C4-2B (cell line): ENCODE results near the gene RNF225.

Experiments used
- ZFX ChIP-seq: fragments of 450-650 bp; IDR thresholded peaks from 2 replicates; pipeline ENCODE4 v1.6.1; 2017
- TF ChIP-seq, protein P1 (sequence below): fragments of 450-650 bp; conservative IDR thresholded peaks from 2 replicates; pipeline ENCODE4 v1.5.1; 2017; ENCODE audit warnings: mild to moderate bottlenecking

DNA sequence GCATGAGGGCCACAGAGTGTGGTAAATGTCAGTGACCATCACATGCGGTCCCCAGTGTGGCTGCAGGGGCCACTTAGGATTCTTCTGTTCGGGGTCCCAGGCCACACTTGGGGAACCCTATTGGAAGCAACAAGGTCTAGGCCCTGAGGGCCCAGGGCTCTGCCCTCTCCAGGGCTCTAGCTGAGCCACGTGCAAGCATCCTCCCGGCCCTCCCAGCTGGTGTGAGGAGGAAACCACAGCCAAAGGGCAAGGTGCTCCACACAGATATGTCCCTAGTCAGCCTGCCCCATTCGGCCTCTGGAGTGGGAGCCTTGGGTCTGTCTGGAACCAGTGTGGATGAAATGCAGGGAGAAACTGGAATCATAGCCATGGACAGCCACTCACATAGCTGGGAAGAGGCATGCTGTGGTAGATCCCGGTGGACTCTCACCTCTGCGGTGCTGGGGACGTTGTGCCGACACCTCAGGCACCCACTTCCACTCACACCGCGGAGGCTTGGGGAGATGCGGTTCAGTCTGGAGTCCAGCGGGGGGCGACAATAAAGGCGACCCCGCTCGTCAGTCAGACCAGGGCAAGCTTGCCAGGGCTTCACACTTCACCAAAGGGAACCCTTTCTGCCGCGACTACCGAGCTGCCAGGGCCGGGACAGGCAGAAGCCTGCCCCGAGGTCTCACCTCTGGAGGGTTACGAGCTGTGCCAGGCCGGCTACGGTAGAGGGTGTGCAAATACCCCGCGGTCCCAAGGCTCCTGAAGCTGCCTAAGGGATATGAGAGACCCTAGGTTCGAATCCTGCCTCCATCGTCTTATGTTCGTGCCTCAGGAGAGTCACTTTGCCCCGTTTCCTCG is 28.6 kb upstream of the RNF225 start:
- TF ChIP-seq ZFX: no peak
- TF ChIP-seq, protein P1, sequence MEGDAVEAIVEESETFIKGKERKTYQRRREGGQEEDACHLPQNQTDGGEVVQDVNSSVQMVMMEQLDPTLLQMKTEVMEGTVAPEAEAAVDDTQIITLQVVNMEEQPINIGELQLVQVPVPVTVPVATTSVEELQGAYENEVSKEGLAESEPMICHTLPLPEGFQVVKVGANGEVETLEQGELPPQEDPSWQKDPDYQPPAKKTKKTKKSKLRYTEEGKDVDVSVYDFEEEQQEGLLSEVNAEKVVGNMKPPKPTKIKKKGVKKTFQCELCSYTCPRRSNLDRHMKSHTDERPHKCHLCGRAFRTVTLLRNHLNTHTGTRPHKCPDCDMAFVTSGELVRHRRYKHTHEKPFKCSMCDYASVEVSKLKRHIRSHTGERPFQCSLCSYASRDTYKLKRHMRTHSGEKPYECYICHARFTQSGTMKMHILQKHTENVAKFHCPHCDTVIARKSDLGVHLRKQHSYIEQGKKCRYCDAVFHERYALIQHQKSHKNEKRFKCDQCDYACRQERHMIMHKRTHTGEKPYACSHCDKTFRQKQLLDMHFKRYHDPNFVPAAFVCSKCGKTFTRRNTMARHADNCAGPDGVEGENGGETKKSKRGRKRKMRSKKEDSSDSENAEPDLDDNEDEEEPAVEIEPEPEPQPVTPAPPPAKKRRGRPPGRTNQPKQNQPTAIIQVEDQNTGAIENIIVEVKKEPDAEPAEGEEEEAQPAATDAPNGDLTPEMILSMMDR: no peak
